RWPE2 (cell line): ENCODE results near the gene FABP6.
A peak's percentile ranks its signal among the peaks of the same experiment; 100 is the strongest.

ENCODE experiments used
- ATAC-seq: fragments of 200-7000 bp; cut with Tn5 transposase; 3 replicates; pipeline ENCODE4 v1.9.1; 2021; ENCODE audit warnings: low read depth
- DNase-seq: peaks from one replicate; pipeline ENCODE4 v3.0.0-alpha.2; 2020; ENCODE audit warnings: low spot score
- H3K27ac ChIP-seq: fragments of 450-650 bp; 2 replicates; pipeline ENCODE4 v1.5.1; 2017; ENCODE audit warnings: mild to moderate bottlenecking; ENCODE audit not compliant: poor library complexity, severe bottlenecking
- H3K27me3 ChIP-seq: fragments of 250-450 bp; sonication (Bioruptor Pico); 2 replicates; pipeline ENCODE4 v1.5.1; 2021; ENCODE audit warnings: mild to moderate bottlenecking, moderate library complexity; ENCODE audit not compliant: insufficient read depth, poor library complexity, severe bottlenecking
- H3K36me3 ChIP-seq: fragments of 250-450 bp; sonication (Bioruptor Pico); 2 replicates; pipeline ENCODE4 v1.5.1; 2020; ENCODE audit warnings: low read depth, mild to moderate bottlenecking, moderate library complexity
- H3K4me1 ChIP-seq: fragments of 250-450 bp; sonication (Bioruptor Pico); 2 replicates; pipeline ENCODE4 v1.5.1; 2021; ENCODE audit warnings: mild to moderate bottlenecking, moderate library complexity; ENCODE audit not compliant: insufficient read depth, poor library complexity, severe bottlenecking
- H3K4me3 ChIP-seq: fragments of 250-450 bp; sonication (Bioruptor Pico); 2 replicates; pipeline ENCODE4 v1.5.1; 2021; ENCODE audit warnings: mild to moderate bottlenecking, moderate library complexity; ENCODE audit not compliant: severe bottlenecking
- H3K9me3 ChIP-seq: fragments of 250-450 bp; sonication (Bioruptor Pico); 2 replicates; pipeline ENCODE4 v1.5.1; 2021; ENCODE audit warnings: mild to moderate bottlenecking, moderate library complexity; ENCODE audit not compliant: severe bottlenecking
- TF ChIP-seq, protein P1 (sequence below): fragments of 450-650 bp; IDR thresholded peaks from one replicate; pipeline ENCODE4 v1.5.1; 2017; ENCODE audit warnings: mild to moderate bottlenecking, moderate library complexity; ENCODE audit not compliant: poor library complexity, severe bottlenecking

Gene FABP6

DNA sequence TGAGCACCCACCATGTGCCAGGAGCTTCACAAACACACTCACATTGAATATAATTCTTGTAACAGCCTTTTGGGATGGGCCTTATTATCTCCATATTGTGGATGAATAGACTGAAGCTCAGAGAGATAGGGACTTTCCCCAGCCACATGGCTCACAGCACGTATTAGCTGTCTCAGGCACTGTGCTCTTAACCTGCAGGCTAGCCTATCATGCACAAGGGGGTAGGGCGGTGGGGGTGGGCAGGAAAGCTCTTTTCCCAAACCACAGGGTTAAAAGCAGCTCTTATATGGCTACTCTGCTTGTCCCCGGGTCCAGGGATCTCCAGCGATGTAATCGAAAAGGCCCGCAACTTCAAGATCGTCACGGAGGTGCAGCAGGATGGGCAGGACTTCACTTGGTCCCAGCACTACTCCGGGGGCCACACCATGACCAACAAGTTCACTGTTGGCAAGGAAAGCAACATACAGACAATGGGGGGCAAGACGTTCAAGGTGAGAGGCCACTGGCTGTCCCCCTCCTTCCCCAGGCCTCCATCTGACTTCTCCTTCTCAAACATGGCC, 2.6 kb downstream of the FABP6 start:
- ATAC-seq, result no peak
- no peaks in the 10 kb centered on the region for H3K9me3 ChIP-seq
- no peak overlapping the region for H3K4me3 ChIP-seq
- TF ChIP-seq, protein P1, sequence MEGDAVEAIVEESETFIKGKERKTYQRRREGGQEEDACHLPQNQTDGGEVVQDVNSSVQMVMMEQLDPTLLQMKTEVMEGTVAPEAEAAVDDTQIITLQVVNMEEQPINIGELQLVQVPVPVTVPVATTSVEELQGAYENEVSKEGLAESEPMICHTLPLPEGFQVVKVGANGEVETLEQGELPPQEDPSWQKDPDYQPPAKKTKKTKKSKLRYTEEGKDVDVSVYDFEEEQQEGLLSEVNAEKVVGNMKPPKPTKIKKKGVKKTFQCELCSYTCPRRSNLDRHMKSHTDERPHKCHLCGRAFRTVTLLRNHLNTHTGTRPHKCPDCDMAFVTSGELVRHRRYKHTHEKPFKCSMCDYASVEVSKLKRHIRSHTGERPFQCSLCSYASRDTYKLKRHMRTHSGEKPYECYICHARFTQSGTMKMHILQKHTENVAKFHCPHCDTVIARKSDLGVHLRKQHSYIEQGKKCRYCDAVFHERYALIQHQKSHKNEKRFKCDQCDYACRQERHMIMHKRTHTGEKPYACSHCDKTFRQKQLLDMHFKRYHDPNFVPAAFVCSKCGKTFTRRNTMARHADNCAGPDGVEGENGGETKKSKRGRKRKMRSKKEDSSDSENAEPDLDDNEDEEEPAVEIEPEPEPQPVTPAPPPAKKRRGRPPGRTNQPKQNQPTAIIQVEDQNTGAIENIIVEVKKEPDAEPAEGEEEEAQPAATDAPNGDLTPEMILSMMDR, result no peak
- DNase-seq, result no peak
- H3K4me1 ChIP-seq, result peaks cover 6% of the 10 kb centered on the region
- no peaks in the 10 kb centered on the region for H3K36me3 ChIP-seq
- no peak overlapping the region for H3K27ac ChIP-seq
- H3K27me3 ChIP-seq, result no peaks in the 10 kb centered on the region

DNA sequence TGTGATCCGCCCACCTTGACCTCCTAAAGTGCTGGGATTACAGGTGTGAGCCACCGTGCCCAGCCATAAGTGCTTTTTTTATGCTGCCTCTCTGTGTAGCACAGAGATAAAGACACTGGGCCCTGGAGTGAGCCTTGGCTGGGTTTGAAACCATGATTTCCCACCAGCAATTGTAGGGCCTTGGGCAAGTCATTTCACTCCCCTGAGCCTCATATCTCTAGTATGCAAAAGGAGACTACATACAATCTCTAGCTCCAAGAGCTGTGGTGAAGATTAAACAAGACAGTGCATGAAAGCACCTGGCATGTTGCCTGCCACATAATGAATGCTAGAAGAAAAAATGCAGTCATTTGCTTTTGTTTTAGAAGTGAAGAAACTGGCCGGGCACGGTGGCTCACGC, 3.9 kb downstream of the FABP6 start:
- no peaks in the 10 kb centered on the region for H3K36me3 ChIP-seq

GRCh38 chr5:160235731-160236130, 6.4 kb downstream of the FABP6 start:
- H3K27ac ChIP-seq, result no peak overlapping the region
- no peaks in the 10 kb centered on the region for H3K27me3 ChIP-seq
- no peaks in the 10 kb centered on the region for H3K9me3 ChIP-seq
- H3K36me3 ChIP-seq, result no peaks in the 10 kb centered on the region
- TF ChIP-seq, protein P1, result no peak
- no peak for ATAC-seq
- H3K4me1 ChIP-seq, result peaks cover 6% of the 10 kb centered on the region
- H3K4me3 ChIP-seq, result no peak overlapping the region
- DNase-seq, result no peak

More for the DNA sequence above, 3.9 kb downstream of the FABP6 start:
- Histone ChIP-seq H3K9me3 (no peaks in the 10 kb centered on the region), H3K4me3 (no peak overlapping the region), H3K27ac (no peak overlapping the region), H3K4me1 (peaks cover 6% of the 10 kb centered on the region), H3K27me3 (no peaks in the 10 kb centered on the region)
- peak; percentile 44; the same call in 2 of the 3 replicates for ATAC-seq
- no peak for DNase-seq
- TF ChIP-seq, protein P1, result no peak

- Histone ChIP-seq H3K9me3 (no peaks in the 10 kb centered on the region), H3K36me3 (no peaks in the 10 kb centered on the region), H3K27me3 (no peaks in the 10 kb centered on the region), H3K27ac (no peak overlapping the region), H3K4me1 (no peaks in the 10 kb centered on the region), H3K4me3 (no peak overlapping the region)
- TF ChIP-seq, protein P1, result no peak
- DNase-seq (no peak), ATAC-seq (no peak)
These were observed 8.3 kb downstream of the FABP6 start for GRCh38 chr5:160237571-160238093.

DNA sequence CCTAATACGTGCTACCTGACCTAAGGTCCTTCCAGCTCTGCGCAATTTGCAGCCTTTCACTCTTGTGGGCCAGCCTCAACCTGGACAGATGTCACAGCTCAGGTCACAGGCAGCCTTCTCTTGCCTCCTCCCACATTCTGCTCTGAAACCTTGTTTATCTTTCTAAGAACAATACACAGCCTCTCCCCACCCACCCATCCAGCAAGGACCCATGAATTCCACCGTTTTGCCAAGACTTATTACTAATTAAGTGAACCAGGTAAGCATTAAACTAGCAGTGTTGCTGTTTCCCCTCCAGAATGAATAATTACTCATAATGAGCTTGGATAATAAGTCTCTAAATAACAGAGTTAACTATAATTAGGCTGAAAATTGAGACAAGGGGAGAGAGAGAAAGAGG, 11.0 kb downstream of the FABP6 start:
- no peak overlapping the region for H3K4me3 ChIP-seq
- DNase-seq (no peak), ATAC-seq (no peak)
- no peaks in the 10 kb centered on the region for H3K36me3 ChIP-seq
- H3K9me3 ChIP-seq, result no peaks in the 10 kb centered on the region
- no peaks in the 10 kb centered on the region for H3K27me3 ChIP-seq
- H3K4me1 ChIP-seq, result peaks cover 3% of the 10 kb centered on the region
- TF ChIP-seq, protein P1, result no peak
- no peak overlapping the region for H3K27ac ChIP-seq
